Measurements from ENCODE around the gene RAG1.

- TF ChIP-seq CTCF (IDR thresholded peaks at IDR 0.05; ENCODE audit: low read depth, low read length) (no peak), EZH2phosphoT487 (IDR thresholded peaks at IDR 0.05; ENCODE audit: low read depth) (no peak)
Measured at GRCh38 chr11:36583667-36584066, 15.9 kb downstream of the RAG1 start.

Data from OCI-LY3 (cell line).